OCI-LY3 (cell line): ENCODE results near the gene ELMO1.
"Not testable (repeated sequence)": the region's sequence is repeated elsewhere in the genome, so short reads cannot be mapped to it uniquely, and the experiment has no call there.

Experiments used
- H2AFZ ChIP-seq: fragments of 200-600, 300-600 bp; shearing (Covaris generic); 2 replicates; pipeline ENCODE4 v1.6.0; 2014; ENCODE audit warnings: antibody characterized with exemption, low read depth, low read length
- H3K27ac ChIP-seq: fragments of 200-600, 300-600 bp; sonication (generic); 2 replicates; pipeline ENCODE4 v1.5.1; 2014; ENCODE audit warnings: mild to moderate bottlenecking, low read length, moderate library complexity, mixed read lengths
- H3K27me3 ChIP-seq: fragments of 200-600, 300-600 bp; sonication (generic); 2 replicates; pipeline ENCODE4 v1.6.1; 2014; ENCODE audit warnings: low read depth, low read length, mixed read lengths
- H3K36me3 ChIP-seq: fragments of 200-600, 300-600 bp; sonication (generic); replicated peaks from 2 replicates; pipeline ENCODE3; 2014; ENCODE audit warnings: low read depth, low read length, mixed read lengths
- H3K4me1 ChIP-seq: fragments of 300-600, 200-600 bp; sonication (generic); 2 replicates; pipeline ENCODE4 v1.6.1; 2014; ENCODE audit warnings: low read length, mixed read lengths
- H3K4me2 ChIP-seq: fragments of 200-600, 300-600 bp; sonication (generic); 2 replicates; pipeline ENCODE4 v1.6.1; 2014; ENCODE audit warnings: low read length, mixed read lengths
- H3K4me3 ChIP-seq: fragments of 300-600, 200-600 bp; sonication (generic); 2 replicates; pipeline ENCODE4 v1.5.1; 2014; ENCODE audit warnings: antibody characterized with exemption, mild to moderate bottlenecking, low read length, moderate library complexity
- H3K79me2 ChIP-seq: fragments of 300-600, 200-600 bp; shearing (Covaris generic); 2 replicates; pipeline ENCODE4 v1.6.1; 2014; ENCODE audit warnings: mild to moderate bottlenecking, low read length, mixed read lengths
- H3K9ac ChIP-seq: fragments of 300-600, 200-600 bp; shearing (Covaris generic); 2 replicates; pipeline ENCODE4 v1.6.0; 2014; ENCODE audit warnings: mild to moderate bottlenecking, low read length, moderate library complexity
- H3K9me3 ChIP-seq: fragments of 200-600, 300-600 bp; shearing (Covaris generic); 2 replicates; pipeline ENCODE4 v1.6.1; 2014; ENCODE audit warnings: low read length, mixed read lengths; ENCODE audit not compliant: insufficient read depth
- H4K20me1 ChIP-seq: fragments of 200-600, 300-600 bp; sonication (generic); 2 replicates; pipeline ENCODE4 v1.6.1; 2016; ENCODE audit warnings: low read length, mixed read lengths; ENCODE audit not compliant: insufficient read depth
- EZH2phosphoT487 ChIP-seq: fragments of 200-600 bp; shearing (Covaris generic); IDR thresholded peaks from 2 replicates; pipeline ENCODE4 v1.6.1; 2018; ENCODE audit warnings: antibody characterized with exemption, mixed run types, low read depth
- TF ChIP-seq, protein P1 (sequence below): fragments of 200-600, 300-600 bp; sonication (generic); IDR thresholded peaks from 2 replicates; pipeline ENCODE4 v1.5.1; 2014; ENCODE audit warnings: antibody characterized with exemption, low read length, low read depth

ELMO1 gene

DNA sequence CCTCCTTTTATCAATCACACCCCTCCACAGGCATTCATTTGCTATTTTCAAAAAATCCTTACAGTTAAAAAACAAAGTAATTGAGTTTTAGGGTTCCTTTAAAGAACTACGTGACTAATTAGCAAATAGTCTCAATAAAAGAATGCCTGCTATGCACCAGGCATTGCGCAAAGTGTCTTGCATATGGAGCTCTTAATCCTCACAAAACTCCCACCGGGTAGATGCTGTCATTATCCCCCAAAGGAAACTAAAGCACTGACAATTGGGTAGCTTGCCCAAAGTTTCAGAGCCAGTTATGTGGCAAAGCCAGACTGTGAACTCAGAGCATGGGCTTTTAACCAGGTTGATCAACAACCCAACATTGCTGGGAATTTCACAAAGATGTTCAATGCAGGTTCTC, 305.7 kb downstream of the ELMO1 start:
- H3K79me2 ChIP-seq = peaks cover 39% of the 10 kb centered on the region
- no peak overlapping the region for H3K4me2 ChIP-seq
- H3K9me3 ChIP-seq = no peaks in the 10 kb centered on the region
- H3K27ac ChIP-seq = no peak overlapping the region
- H3K4me3 ChIP-seq = no peak overlapping the region
- peaks cover 26% of the 10 kb centered on the region for H4K20me1 ChIP-seq
- TF ChIP-seq, protein P1, sequence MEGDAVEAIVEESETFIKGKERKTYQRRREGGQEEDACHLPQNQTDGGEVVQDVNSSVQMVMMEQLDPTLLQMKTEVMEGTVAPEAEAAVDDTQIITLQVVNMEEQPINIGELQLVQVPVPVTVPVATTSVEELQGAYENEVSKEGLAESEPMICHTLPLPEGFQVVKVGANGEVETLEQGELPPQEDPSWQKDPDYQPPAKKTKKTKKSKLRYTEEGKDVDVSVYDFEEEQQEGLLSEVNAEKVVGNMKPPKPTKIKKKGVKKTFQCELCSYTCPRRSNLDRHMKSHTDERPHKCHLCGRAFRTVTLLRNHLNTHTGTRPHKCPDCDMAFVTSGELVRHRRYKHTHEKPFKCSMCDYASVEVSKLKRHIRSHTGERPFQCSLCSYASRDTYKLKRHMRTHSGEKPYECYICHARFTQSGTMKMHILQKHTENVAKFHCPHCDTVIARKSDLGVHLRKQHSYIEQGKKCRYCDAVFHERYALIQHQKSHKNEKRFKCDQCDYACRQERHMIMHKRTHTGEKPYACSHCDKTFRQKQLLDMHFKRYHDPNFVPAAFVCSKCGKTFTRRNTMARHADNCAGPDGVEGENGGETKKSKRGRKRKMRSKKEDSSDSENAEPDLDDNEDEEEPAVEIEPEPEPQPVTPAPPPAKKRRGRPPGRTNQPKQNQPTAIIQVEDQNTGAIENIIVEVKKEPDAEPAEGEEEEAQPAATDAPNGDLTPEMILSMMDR = no peak
- TF ChIP-seq EZH2phosphoT487 = no peak
- H3K4me1 ChIP-seq = no peaks in the 10 kb centered on the region
- H3K36me3 ChIP-seq = peaks cover 25% of the 10 kb centered on the region
- H3K27me3 ChIP-seq = no peaks in the 10 kb centered on the region
- H2AFZ ChIP-seq = no peak overlapping the region
- H3K9ac ChIP-seq = no peak overlapping the region

DNA sequence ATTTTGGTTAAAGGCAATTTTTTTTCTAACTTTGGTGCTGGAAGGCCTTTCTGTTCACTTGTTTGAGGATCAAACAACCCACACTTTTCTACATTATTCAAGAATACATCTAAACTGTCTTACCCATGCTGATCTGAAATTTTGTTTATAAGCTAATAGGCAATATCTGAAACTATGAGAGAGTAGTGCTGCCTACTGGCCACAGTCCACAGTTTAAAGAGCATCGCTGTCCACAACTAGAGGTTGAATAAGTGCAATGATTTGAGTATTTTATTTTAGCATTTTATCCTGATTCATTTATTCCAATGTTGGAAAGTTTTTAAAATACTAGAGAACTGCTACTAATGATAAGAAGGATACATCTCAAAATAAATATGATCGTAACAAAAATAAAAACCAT, 306.9 kb downstream of the ELMO1 start:
- Histone ChIP-seq H3K4me3 (no peak overlapping the region), H3K4me2 (no peak overlapping the region), H3K9ac (no peak overlapping the region), H3K36me3 (peaks cover 20% of the 10 kb centered on the region), H3K9me3 (no peaks in the 10 kb centered on the region), H3K27me3 (no peaks in the 10 kb centered on the region), H3K79me2 (peaks cover 49% of the 10 kb centered on the region), H2AFZ (no peak overlapping the region), H3K27ac (no peak overlapping the region), H4K20me1 (peaks cover 17% of the 10 kb centered on the region), H3K4me1 (no peaks in the 10 kb centered on the region)
- TF ChIP-seq, protein P1 = no peak

DNA sequence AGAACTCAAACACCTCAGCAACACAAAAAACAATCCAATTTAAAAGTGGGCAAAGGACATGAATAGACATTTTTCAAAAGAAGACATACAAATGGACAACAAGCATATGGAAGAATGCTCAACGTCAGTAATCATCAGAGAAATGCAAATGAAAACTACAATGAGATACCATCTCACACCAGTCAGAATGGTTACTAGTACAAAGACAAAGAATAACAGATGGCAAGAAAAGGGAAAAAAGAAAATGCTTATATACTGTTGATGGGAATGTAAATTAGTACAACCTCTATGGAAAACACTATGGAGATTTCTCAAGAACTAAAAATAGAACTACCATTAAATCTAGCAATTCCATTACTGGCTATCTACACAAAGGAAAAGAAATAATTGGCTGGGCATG, 314.8 kb downstream of the ELMO1 start:
- Histone ChIP-seq H3K36me3 (peaks cover 43% of the 10 kb centered on the region), H4K20me1 (peaks cover 46% of the 10 kb centered on the region), H3K79me2 (peaks cover 57% of the 10 kb centered on the region)
- not testable (repeated sequence) for H3K4me1 ChIP-seq, H3K9ac ChIP-seq, H2AFZ ChIP-seq, H3K27me3 ChIP-seq, H3K4me3 ChIP-seq, H3K9me3 ChIP-seq, H3K27ac ChIP-seq, H3K4me2 ChIP-seq

DNA sequence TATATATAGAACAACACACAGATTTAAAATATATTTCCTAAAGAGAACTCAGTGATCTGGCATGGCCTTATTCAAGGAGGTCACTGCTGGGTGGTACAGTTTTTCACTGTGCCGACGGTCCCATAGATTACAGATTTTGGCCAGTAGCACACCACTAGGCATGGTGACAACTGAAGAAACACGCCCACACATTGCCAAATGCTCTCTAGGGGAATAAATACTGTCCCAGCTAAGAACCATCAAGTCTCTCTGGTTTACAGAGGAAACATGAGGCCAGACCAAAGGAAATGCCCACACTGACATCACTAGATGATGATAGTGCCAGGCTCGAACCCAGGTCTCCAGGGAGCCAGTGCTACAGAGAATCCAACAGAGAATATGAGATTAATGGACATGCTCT, 316.8 kb downstream of the ELMO1 start:
- H3K27ac ChIP-seq = no peak overlapping the region
- peaks cover 46% of the 10 kb centered on the region for H4K20me1 ChIP-seq
- H3K4me2 ChIP-seq = no peak overlapping the region
- H2AFZ ChIP-seq = no peak overlapping the region
- peaks cover 44% of the 10 kb centered on the region for H3K79me2 ChIP-seq
- H3K9ac ChIP-seq = no peak overlapping the region
- no peaks in the 10 kb centered on the region for H3K4me1 ChIP-seq
- peaks cover 62% of the 10 kb centered on the region for H3K36me3 ChIP-seq
- no peak overlapping the region for H3K4me3 ChIP-seq
- no peaks in the 10 kb centered on the region for H3K27me3 ChIP-seq
- no peaks in the 10 kb centered on the region for H3K9me3 ChIP-seq
- TF ChIP-seq, protein P1 = no peak
- TF ChIP-seq EZH2phosphoT487 = no peak

DNA sequence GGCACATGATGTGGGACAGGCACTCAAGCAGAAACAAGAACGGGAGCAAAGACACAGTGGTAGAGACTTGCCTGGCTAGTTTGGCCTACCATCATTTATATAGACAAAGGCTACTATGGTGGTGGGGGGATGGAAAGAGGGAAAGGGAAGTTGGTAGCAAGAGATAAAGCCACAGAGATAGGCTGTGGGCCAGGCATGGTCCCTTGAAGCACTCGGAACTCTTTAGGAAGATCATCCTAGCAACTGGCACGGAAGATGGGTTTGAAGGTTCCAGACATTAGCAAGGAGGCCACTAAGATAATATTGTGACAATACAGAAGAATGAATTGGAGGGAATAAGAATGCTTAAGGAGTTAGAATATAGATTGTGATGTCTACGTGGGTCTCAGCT, 319.6 kb downstream of the ELMO1 start:
- TF ChIP-seq, protein P1 = no peak
- no peak overlapping the region for H3K4me2 ChIP-seq
- H3K79me2 ChIP-seq = peaks cover 23% of the 10 kb centered on the region
- H3K27ac ChIP-seq = no peak overlapping the region
- H4K20me1 ChIP-seq = peaks cover 23% of the 10 kb centered on the region; the same call in 1 of the 2 replicates
- no peaks in the 10 kb centered on the region for H3K27me3 ChIP-seq
- H2AFZ ChIP-seq = no peak overlapping the region
- H3K4me3 ChIP-seq = no peak overlapping the region
- H3K9ac ChIP-seq = no peak overlapping the region
- H3K4me1 ChIP-seq = no peaks in the 10 kb centered on the region
- peaks cover 63% of the 10 kb centered on the region for H3K36me3 ChIP-seq
- no peaks in the 10 kb centered on the region for H3K9me3 ChIP-seq
